ENCODE data around the gene ZBED2. TPM values are rescaled to one million over a fixed set of nuclear protein-coding genes. Genes with fewer than 3 reads are reported as not detected.

The ZBED2 gene
- total RNA-seq, 1 donor from 2014 or later = 1.0 TPM

- no peak overlapping the region for H3K4me3 Mint-ChIP-seq (ENCODE audit: unreplicated experiment)
- peaks cover 45% of the 10 kb centered on the region for H3K4me1 Mint-ChIP-seq (ENCODE audit: low read depth, unreplicated experiment)
- H3K36me3 Mint-ChIP-seq (ENCODE audit: low read depth, unreplicated experiment) = no peaks in the 10 kb centered on the region
- no peaks in the 10 kb centered on the region for H3K27me3 ChIP-seq (ENCODE audit: insufficient read depth, low read length)
- FAIRE-seq (no peak), DNase-seq (ENCODE audit: low read depth) (no peak)
- H3K4me2 ChIP-seq (ENCODE audit: low read length) = peak overlapping the region; percentile 1
- H3K36me3 ChIP-seq (ENCODE audit: insufficient read depth, low read length) = no peaks in the 10 kb centered on the region
- no peaks in the 10 kb centered on the region for H3K27me3 Mint-ChIP-seq (ENCODE audit: low read depth, unreplicated experiment)
- H3K4me1 ChIP-seq (ENCODE audit: insufficient read depth, low read length) = peaks cover 53% of the 10 kb centered on the region
- no peak overlapping the region for H2AFZ ChIP-seq (ENCODE audit: low read depth, low read length)
- H3K4me3 ChIP-seq (ENCODE audit: insufficient read depth, low read depth, low read length) = no peak overlapping the region
- H3K27ac ChIP-seq (ENCODE audit: low read depth, low read length) = no peak overlapping the region
- H4K20me1 ChIP-seq (ENCODE audit: insufficient read depth, low read length) = no peaks in the 10 kb centered on the region
- H3K9ac ChIP-seq (ENCODE audit: low read length) = no peak overlapping the region
- no peak overlapping the region for H3K27ac Mint-ChIP-seq (ENCODE audit: unreplicated experiment)
- no peak for TF ChIP-seq EZH2 (IDR thresholded peaks at IDR 0.05; ENCODE audit: insufficient read depth, low read length)
- TF ChIP-seq CTCF (IDR thresholded peaks at IDR 0.05; ENCODE audit: insufficient read depth, low read depth, low read length) = no peak
- no peaks in the 10 kb centered on the region for H3K9me3 ChIP-seq (ENCODE audit: insufficient read depth, low read depth, low read length)
- no peaks in the 10 kb centered on the region for H3K79me2 ChIP-seq (ENCODE audit: insufficient read depth, low read length)
- no peaks in the 10 kb centered on the region for H3K9me3 Mint-ChIP-seq (ENCODE audit: unreplicated experiment)
Measured at GRCh38 chr3:111590143-111590491, 5.0 kb downstream of the ZBED2 start.

- FAIRE-seq = no peak
- H3K9me3 ChIP-seq (ENCODE audit: insufficient read depth, low read depth, low read length) = no peaks in the 10 kb centered on the region
- TF ChIP-seq CTCF (IDR thresholded peaks at IDR 0.05; ENCODE audit: insufficient read depth, low read depth, low read length) = no peak
- no peak for TF ChIP-seq EZH2 (IDR thresholded peaks at IDR 0.05; ENCODE audit: insufficient read depth, low read length)
- Mint-ChIP-seq H3K4me3 (ENCODE audit: unreplicated experiment) (no peak overlapping the region), H3K4me1 (ENCODE audit: low read depth, unreplicated experiment) (peaks cover 44% of the 10 kb centered on the region), H3K36me3 (ENCODE audit: low read depth, unreplicated experiment) (peaks cover 2% of the 10 kb centered on the region), H3K27ac (ENCODE audit: unreplicated experiment) (no peak overlapping the region), H3K9me3 (ENCODE audit: unreplicated experiment) (no peaks in the 10 kb centered on the region), H3K27me3 (ENCODE audit: low read depth, unreplicated experiment) (no peaks in the 10 kb centered on the region)
- H3K79me2 ChIP-seq (ENCODE audit: insufficient read depth, low read length) = no peaks in the 10 kb centered on the region
- no peak overlapping the region for H3K27ac ChIP-seq (ENCODE audit: low read depth, low read length)
- H3K4me1 ChIP-seq (ENCODE audit: insufficient read depth, low read length) = peaks cover 48% of the 10 kb centered on the region
- H3K9ac ChIP-seq (ENCODE audit: low read length) = no peak overlapping the region
- peak overlapping the region; percentile 1 for H3K4me2 ChIP-seq (ENCODE audit: low read length)
- H4K20me1 ChIP-seq (ENCODE audit: insufficient read depth, low read length) = no peaks in the 10 kb centered on the region
- no peaks in the 10 kb centered on the region for H3K27me3 ChIP-seq (ENCODE audit: insufficient read depth, low read length)
- peak; percentile 65 for DNase-seq (ENCODE audit: low read depth)
- no peak overlapping the region for H3K4me3 ChIP-seq (ENCODE audit: insufficient read depth, low read depth, low read length)
- no peaks in the 10 kb centered on the region for H3K36me3 ChIP-seq (ENCODE audit: insufficient read depth, low read length)
- H2AFZ ChIP-seq (ENCODE audit: low read depth, low read length) = no peak overlapping the region
Measured at GRCh38 chr3:111589303-111590142, 5.6 kb downstream of the ZBED2 start.

- Histone ChIP-seq H3K4me1 (ENCODE audit: insufficient read depth, low read length) (peaks cover 38% of the 10 kb centered on the region), H2AFZ (ENCODE audit: low read depth, low read length) (no peak overlapping the region), H3K4me3 (ENCODE audit: insufficient read depth, low read depth, low read length) (no peak overlapping the region), H3K9me3 (ENCODE audit: insufficient read depth, low read depth, low read length) (no peaks in the 10 kb centered on the region), H3K9ac (ENCODE audit: low read length) (no peak overlapping the region), H3K27ac (ENCODE audit: low read depth, low read length) (no peak overlapping the region), H4K20me1 (ENCODE audit: insufficient read depth, low read length) (no peaks in the 10 kb centered on the region), H3K36me3 (ENCODE audit: insufficient read depth, low read length) (no peaks in the 10 kb centered on the region), H3K27me3 (ENCODE audit: insufficient read depth, low read length) (no peaks in the 10 kb centered on the region), H3K79me2 (ENCODE audit: insufficient read depth, low read length) (no peaks in the 10 kb centered on the region), H3K4me2 (ENCODE audit: low read length) (no peak overlapping the region)
- Mint-ChIP-seq H3K4me3 (ENCODE audit: unreplicated experiment) (no peak overlapping the region), H3K36me3 (ENCODE audit: low read depth, unreplicated experiment) (peaks cover 3% of the 10 kb centered on the region), H3K27me3 (ENCODE audit: low read depth, unreplicated experiment) (no peaks in the 10 kb centered on the region), H3K27ac (ENCODE audit: unreplicated experiment) (no peak overlapping the region), H3K4me1 (ENCODE audit: low read depth, unreplicated experiment) (peaks cover 40% of the 10 kb centered on the region), H3K9me3 (ENCODE audit: unreplicated experiment) (peaks cover 7% of the 10 kb centered on the region)
- TF ChIP-seq EZH2 (IDR thresholded peaks at IDR 0.05; ENCODE audit: insufficient read depth, low read length) (no peak), CTCF (IDR thresholded peaks at IDR 0.05; ENCODE audit: insufficient read depth, low read depth, low read length) (no peak)
- FAIRE-seq = no peak
- DNase-seq (ENCODE audit: low read depth) = no peak
Measured at GRCh38 chr3:111588527-111588926, 6.6 kb downstream of the ZBED2 start.
